OCI-LY7 (cell line): ENCODE measurements around the gene TESMIN.

ENCODE experiments used
- EZH2phosphoT487 ChIP-seq: fragments of 200-600 bp; sonication (generic); IDR thresholded peaks from 2 replicates; pipeline ENCODE4 v1.6.1; 2018; ENCODE audit warnings: low read depth, borderline replicate concordance, mild to moderate bottlenecking, mixed run types, antibody characterized with exemption, low read length, moderate library complexity, mixed read lengths
- TF ChIP-seq, protein P1 (sequence below): fragments of 200-600 bp; sonication (generic); conservative IDR thresholded peaks from 2 replicates; pipeline ENCODE4 v1.5.1; 2014; ENCODE audit warnings: mild to moderate bottlenecking, antibody characterized with exemption, low read length, moderate library complexity, mixed read lengths

- TF ChIP-seq, protein P1, sequence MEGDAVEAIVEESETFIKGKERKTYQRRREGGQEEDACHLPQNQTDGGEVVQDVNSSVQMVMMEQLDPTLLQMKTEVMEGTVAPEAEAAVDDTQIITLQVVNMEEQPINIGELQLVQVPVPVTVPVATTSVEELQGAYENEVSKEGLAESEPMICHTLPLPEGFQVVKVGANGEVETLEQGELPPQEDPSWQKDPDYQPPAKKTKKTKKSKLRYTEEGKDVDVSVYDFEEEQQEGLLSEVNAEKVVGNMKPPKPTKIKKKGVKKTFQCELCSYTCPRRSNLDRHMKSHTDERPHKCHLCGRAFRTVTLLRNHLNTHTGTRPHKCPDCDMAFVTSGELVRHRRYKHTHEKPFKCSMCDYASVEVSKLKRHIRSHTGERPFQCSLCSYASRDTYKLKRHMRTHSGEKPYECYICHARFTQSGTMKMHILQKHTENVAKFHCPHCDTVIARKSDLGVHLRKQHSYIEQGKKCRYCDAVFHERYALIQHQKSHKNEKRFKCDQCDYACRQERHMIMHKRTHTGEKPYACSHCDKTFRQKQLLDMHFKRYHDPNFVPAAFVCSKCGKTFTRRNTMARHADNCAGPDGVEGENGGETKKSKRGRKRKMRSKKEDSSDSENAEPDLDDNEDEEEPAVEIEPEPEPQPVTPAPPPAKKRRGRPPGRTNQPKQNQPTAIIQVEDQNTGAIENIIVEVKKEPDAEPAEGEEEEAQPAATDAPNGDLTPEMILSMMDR, result no peak
- TF ChIP-seq EZH2phosphoT487, result no peak
Observed at GRCh38 chr11:68660066-68660810, 91.1 kb downstream of the TESMIN start.
